ENCODE results near the gene CMAS. TPM values are rescaled to one million over a fixed set of nuclear protein-coding genes. Genes with fewer than 3 reads are reported as not detected.

Gene CMAS
- 15.2 and 23.0 TPM in 2 replicates for total RNA-seq

DNA sequence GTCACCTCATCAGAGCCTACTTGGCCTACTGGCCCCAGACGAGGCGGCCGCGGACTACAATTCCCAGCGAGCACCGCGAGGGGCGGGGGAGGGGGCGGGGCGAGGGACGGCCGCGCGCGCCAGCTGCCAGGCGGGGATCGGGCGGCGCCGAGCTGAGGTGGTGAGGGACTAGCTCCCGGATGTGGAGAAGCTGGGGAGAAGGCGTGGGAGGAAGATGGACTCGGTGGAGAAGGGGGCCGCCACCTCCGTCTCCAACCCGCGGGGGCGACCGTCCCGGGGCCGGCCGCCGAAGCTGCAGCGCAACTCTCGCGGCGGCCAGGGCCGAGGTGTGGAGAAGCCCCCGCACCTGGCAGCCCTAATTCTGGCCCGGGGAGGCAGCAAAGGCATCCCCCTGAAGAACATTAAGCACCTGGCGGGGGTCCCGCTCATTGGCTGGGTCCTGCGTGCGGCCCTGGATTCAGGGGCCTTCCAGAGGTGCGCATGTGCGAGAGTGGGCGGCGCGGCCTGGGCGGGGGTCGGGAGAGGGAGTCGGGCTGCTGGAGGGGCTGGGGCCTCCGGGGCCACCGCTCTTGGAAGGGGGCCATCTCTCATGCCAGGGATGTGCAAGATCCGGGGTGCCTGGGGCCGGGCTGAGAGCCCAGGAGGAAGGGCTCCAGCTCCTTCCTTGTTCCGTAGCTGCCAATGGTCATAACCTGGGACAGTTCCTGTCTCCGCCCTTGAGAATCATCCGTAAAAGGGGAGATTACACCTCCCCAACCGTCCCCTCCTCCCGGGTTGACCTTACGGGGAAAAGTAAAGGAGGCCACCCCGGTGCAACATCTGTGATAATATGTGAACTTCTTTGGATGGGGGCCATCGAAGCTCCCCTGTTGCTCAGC is at the start of gene CMAS:
Gene CMAS, plus strand, starts transcription at position 129 of the 878 bp plus-strand sequence. Its CDS starts 86 bp downstream, at position 215.

Other genes starting within 250 kb of the CMAS start
- under 0.01 and 0.13 TPM in 2 replicates for gene ABCC9, start 104.8 kb upstream of the CMAS start, total RNA-seq

Data from bladder microvascular endothelial cell (primary cell).